ENCODE results near the gene ANKS1A.

- TF ChIP-seq CTCF (conservative IDR thresholded peaks at IDR 0.05): no peak
- TF ChIP-seq ZFX (IDR thresholded peaks at IDR 0.05): no peak
These were observed 20.3 kb downstream of the ANKS1A start for GRCh38 chr6:34909320-34909883.

Data from C4-2B (cell line).